Measurements from ENCODE around the gene TOP3B.
"Not testable (repeated sequence)": the region's sequence is repeated elsewhere in the genome, so short reads cannot be mapped to it uniquely, and the experiment has no call there.

Gene TOP3B

DNA sequence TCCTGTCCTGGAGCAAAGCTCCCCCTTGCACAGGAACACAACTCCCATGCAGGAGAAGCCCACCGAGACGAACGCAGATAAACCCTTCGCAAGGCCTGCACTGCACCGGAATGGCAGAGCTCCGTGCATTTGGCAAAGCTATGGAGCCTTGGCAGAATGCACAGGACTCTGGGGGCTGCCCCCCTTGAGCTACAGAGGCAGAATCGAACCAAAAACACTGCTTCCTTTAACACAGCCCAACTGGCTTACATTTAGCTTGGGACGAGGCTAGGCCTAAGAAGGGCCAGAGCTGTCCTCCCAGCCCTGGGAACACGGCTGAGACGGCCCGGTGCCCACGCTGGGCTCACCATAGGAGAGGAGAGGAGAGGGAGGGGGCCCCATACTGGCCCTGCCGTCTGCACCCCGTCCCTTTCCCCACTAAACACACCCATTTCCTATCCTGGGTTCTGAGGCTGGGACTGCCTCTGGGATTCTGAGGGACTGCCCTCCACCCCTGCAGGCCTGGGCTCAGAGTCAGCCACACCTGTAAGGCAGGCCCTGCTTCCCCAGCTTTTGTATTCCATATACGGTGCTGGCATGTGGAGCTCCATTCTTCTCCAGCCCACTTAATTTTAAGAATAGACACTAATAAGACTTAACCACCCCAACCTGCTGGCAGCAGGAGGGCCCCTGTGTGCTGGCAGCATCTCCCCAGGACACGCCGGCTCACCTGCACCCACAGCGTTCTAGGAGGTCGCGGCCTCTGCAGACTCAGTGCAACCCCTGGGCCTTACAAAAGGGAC, 62.9 kb downstream of the TOP3B start:
- no peak for DNase-seq

DNA sequence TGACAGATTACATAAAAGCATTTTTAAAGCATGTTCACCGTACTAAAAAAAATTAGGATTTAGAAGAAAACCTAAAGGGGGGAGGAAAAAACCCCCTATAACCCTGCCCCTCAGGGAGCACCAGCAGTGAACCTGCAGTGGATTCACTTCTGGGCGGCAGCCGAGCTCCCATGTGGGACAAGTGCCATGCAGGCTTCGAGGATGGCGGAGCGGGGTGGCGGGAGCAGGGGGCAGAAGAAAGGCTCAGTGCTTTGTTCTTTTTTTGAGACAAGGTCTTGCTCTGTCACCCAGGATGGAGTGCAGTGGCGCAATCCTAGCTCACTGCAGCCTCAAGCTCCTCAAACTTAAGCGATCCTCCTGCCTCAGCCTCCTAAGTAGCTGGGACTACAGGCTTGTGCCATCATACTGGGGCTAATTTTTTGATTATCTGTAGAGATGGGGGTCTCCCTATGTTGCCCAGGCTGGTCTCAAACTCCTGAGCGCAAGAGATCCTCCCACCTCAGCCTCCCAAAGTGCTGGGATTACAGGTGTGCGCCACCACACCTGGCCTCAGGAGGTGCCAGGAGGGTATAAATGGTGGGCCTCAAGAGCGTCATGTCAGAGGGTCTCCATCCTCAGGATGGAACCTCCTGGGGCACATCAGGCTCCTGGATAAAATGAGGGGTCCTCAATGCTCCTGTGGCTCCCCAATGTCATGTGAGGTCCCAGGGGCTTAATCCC, 64.0 kb downstream of the TOP3B start:
- DNase-seq: no peak

DNA sequence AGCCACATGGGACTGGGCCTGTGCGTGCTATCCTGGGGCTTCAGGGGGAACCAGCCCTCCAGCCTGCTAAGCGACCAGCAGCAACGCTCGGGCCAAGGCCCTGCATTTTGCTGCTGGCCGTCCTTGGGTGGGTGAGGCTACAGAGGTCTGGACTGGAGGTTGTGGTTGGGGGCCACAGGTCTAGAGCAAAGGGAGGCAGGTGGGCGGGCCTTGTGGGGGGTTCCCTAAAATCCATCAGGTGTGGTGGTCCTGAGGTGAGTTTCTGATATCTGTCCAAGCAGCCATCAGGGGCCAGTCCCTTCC, 64.7 kb downstream of the TOP3B start:
- no peak for DNase-seq

- no peak for DNase-seq
These were observed 65.2 kb downstream of the TOP3B start for GRCh38 chr22:21917181-21917958.

- DNase-seq: no peak
These were observed 66.2 kb downstream of the TOP3B start for GRCh38 chr22:21916309-21916918.

GRCh38 chr22:21915624-21916308, 66.8 kb downstream of the TOP3B start:
- no peak for DNase-seq

- DNase-seq: not testable (repeated sequence)
These were observed 68.4 kb downstream of the TOP3B start for GRCh38 chr22:21914033-21914642.

- not testable (repeated sequence) for DNase-seq
These were observed 72.2 kb downstream of the TOP3B start for GRCh38 chr22:21910367-21910766.

DNA sequence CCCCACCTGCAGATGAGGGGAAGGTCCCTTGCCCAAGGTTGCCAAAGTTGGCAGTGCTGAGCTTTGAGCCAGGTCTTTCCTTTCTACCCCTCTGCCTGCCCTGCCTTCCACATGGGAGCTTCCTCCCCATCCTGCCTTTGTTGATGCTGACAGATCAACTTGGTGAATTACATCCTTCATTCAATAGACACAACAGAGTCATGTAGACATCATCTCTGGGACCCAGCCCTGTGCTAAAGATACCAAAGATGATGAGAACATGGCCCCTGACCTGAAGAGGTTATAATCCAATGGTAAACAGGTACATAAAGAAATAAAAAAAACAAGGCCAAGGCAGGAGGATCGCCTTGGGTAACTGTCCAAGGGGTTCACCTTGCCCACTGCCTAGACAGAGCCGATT, 72.7 kb downstream of the TOP3B start:
- DNase-seq: no peak

DNA sequence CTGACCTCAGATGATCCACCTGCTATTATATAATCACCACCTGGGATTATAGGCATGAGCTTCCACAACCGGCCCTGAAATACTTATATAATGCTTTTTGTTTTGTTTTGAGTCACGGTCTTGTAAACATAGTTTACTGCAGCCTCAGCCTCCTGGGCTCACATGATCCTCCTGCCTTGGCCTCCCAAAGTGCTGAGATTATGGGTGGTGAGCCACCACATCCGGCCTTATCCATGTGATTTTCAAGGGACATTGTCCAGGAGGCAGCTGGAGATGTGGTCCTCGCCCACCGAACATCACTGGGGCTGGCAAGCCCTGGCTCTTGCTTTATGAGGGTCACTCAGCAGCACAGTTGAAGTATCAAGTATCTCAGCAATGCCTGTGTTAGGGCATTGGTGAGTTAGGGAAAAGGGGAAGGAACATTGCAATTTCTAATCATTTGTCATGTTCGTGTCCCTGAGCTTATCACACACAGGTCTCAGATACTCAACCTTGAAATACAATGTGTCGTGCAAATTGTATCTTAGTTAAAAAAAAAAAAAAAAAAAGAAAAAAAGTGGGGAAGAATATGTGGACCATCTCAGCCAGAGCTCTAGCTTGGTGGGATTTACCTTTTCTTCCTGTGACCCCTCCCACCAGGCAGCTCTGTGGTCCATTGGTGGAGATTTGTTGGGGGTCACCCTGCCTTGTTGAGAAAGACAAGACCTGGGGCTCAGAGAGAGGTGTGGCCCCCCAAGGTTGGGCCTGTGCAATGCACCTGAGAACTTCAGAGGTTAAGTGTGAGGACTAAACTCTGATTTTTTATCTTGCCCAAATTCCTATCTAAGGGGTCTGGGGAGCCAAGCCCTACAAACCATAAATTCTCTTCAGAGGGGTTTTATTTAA, 74.7 kb downstream of the TOP3B start:
- no peak for DNase-seq

Measured in activated T-cell treated with anti-CD3 and anti-CD28 coated beads for 4 hours (primary cell).